Suprapubic skin (tissue), 4 donors: ENCODE data around the gene SMG6. TPM values are rescaled to one million over a fixed set of nuclear protein-coding genes. Genes with fewer than 3 reads are reported as not detected.

Experiments used
- DNase-seq, 2 donors: peaks; one replicate each; pipeline ENCODE4 v3.0.0-alpha.2; 2019; ENCODE audit warnings: low spot score in 2 of 2
- H3K27ac ChIP-seq: fragments of 200-600 bp; sonication (generic); one replicate; pipeline ENCODE4 v1.5.1; 2019
- H3K27me3 ChIP-seq: fragments of 200-600 bp; sonication (generic); one replicate; pipeline ENCODE4 v1.5.1; 2019
- H3K36me3 ChIP-seq: fragments of 200-600 bp; sonication (generic); one replicate; pipeline ENCODE4 v1.5.1; 2019
- H3K4me1 ChIP-seq: fragments of 200-600 bp; sonication (generic); one replicate; pipeline ENCODE4 v1.5.1; 2019
- H3K4me3 ChIP-seq: fragments of 200-600 bp; sonication (generic); one replicate; pipeline ENCODE4 v1.5.1; 2019; ENCODE audit warnings: mild to moderate bottlenecking
- H3K9me3 ChIP-seq: fragments of 200-600 bp; sonication (generic); one replicate; pipeline ENCODE4 v1.5.1; 2019
- CTCF ChIP-seq, 2 donors: fragments of 200-600 bp in 1 of 2; fragments of 450-650 bp in 1 of 2; sonication (generic) in 1 of 2; IDR thresholded peaks; one replicate each; pipeline ENCODE4 v1.5.1; 2016 to 2019; ENCODE audit warnings: antibody characterized with exemption in 2 of 2, mild to moderate bottlenecking in 1 of 2, moderate library complexity in 1 of 2
- EP300 ChIP-seq: sonication (generic); formaldehyde crosslinking; IDR thresholded peaks from one replicate; pipeline ENCODE4 v1.6.1; 2017; ENCODE audit warnings: antibody characterized with exemption
- POLR2A ChIP-seq, 2 donors: fragments of 450-650 bp; IDR thresholded peaks; one replicate each; pipeline ENCODE4 v1.6.1; 2017; ENCODE audit warnings: antibody characterized with exemption in 2 of 2, mild to moderate bottlenecking in 2 of 2, moderate library complexity in 2 of 2
- POLR2AphosphoS5 ChIP-seq, 3 donors: sonication (generic); formaldehyde crosslinking; IDR thresholded peaks; one replicate each; pipeline ENCODE4 v1.6.1; 2017; ENCODE audit warnings: antibody characterized with exemption in 3 of 3
- WGBS: methylation state at CpG from one replicate; pipeline ENCODE4 v1.1.5; 2018; 5-methylcytosine and 5-hydroxymethylcytosine counted together
- total RNA-seq, 4 donors: library from RNA; depleted of rRNA; stranded (reverse); fragments of >200 nt; gene quantifications; one replicate each; pipeline ENCODE4 v1.1.0, GENCODE V29; 2016

Gene SMG6
- total RNA-seq, 4 donors from 2014 or later = 29.6 to 58.6 (median 45.5) TPM

DNA sequence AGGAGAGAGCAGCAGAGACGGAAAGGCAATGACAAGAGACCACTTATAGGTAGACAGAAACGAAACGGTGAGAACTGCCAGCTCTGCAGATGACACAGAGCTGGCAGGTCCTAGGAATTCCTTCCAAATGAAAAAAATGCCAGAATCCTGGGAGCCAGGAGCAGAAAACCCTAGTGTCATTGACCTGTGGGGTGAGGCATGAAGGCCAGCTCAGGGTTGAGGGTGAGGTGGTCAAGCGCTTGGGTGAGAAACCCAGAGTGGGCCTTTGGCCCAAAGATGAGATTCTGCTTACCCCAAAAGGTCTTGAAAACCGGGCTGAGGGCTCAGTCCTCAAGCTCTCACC, 239.5 kb downstream of the SMG6 start:
- WGBS = 62% methylated on average over 5 of the region's 5 CpGs
- Histone ChIP-seq H3K27ac (peak overlapping the region; percentile 57), H3K4me3 (no peak overlapping the region), H3K9me3 (no peaks in the 10 kb centered on the region), H3K27me3 (no peaks in the 10 kb centered on the region), H3K36me3 (peaks cover 35% of the 10 kb centered on the region), H3K4me1 (peaks cover 72% of the 10 kb centered on the region)
- DNase-seq = no peak
- no peak for TF ChIP-seq EP300
- no peak for TF ChIP-seq POLR2AphosphoS5 (IDR thresholded peaks at IDR 0.05)

GRCh38 chr17:2063261-2064146, 240.1 kb downstream of the SMG6 start:
- 71% methylated on average over 16 of the region's 16 CpGs for WGBS

GRCh38 chr17:2062571-2063183, 240.9 kb downstream of the SMG6 start:
- H3K27me3 ChIP-seq = no peaks in the 10 kb centered on the region
- peak in 1 of 2 donors; percentile 75 for DNase-seq
- no peak overlapping the region for H3K4me3 ChIP-seq
- H3K9me3 ChIP-seq = no peaks in the 10 kb centered on the region
- peaks cover 35% of the 10 kb centered on the region for H3K36me3 ChIP-seq
- peak overlapping the region; percentile 57 for H3K27ac ChIP-seq
- WGBS = 59% methylated on average over 11 of the region's 11 CpGs
- peaks cover 74% of the 10 kb centered on the region for H3K4me1 ChIP-seq
- no peak for TF ChIP-seq POLR2AphosphoS5 (IDR thresholded peaks at IDR 0.05)
- TF ChIP-seq POLR2A (IDR thresholded peaks at IDR 0.05) = no peak
- no peak for TF ChIP-seq EP300
- no peak for TF ChIP-seq CTCF (IDR thresholded peaks at IDR 0.05)

More at GRCh38 chr17:2063261-2064146, 240.1 kb downstream of the SMG6 start:
- TF ChIP-seq POLR2A (IDR thresholded peaks at IDR 0.05) = no peak
- no peak for TF ChIP-seq EP300
- no peak for TF ChIP-seq CTCF (IDR thresholded peaks at IDR 0.05)
- no peak for TF ChIP-seq POLR2AphosphoS5 (IDR thresholded peaks at IDR 0.05)
- H3K27me3 ChIP-seq = no peaks in the 10 kb centered on the region
- no peak overlapping the region for H3K4me3 ChIP-seq
- H3K27ac ChIP-seq = peak overlapping the region; percentile 57
- peak in 1 of 2 donors; percentile 61 for DNase-seq
- peaks cover 74% of the 10 kb centered on the region for H3K4me1 ChIP-seq
- H3K36me3 ChIP-seq = peaks cover 34% of the 10 kb centered on the region
- H3K9me3 ChIP-seq = no peaks in the 10 kb centered on the region

GRCh38 chr17:2061441-2061958, 242.1 kb downstream of the SMG6 start:
- no peak for TF ChIP-seq POLR2AphosphoS5 (IDR thresholded peaks at IDR 0.05)
- TF ChIP-seq CTCF (IDR thresholded peaks at IDR 0.05) = no peak
- no peak for TF ChIP-seq EP300
- Histone ChIP-seq H3K36me3 (peaks cover 35% of the 10 kb centered on the region), H3K27me3 (peaks cover 2% of the 10 kb centered on the region), H3K9me3 (no peaks in the 10 kb centered on the region), H3K4me3 (no peak overlapping the region), H3K27ac (peak overlapping the region; percentile 39), H3K4me1 (peaks cover 76% of the 10 kb centered on the region)
- WGBS = 78% methylated on average over 12 of the region's 17 CpGs
- DNase-seq = no peak

- Histone ChIP-seq H3K27ac (peak overlapping the region; percentile 39), H3K36me3 (peaks cover 35% of the 10 kb centered on the region), H3K4me3 (no peak overlapping the region), H3K9me3 (no peaks in the 10 kb centered on the region), H3K27me3 (peaks cover 2% of the 10 kb centered on the region), H3K4me1 (peaks cover 77% of the 10 kb centered on the region)
- TF ChIP-seq POLR2AphosphoS5 (IDR thresholded peaks at IDR 0.05) (no peak), EP300 (no peak), POLR2A (IDR thresholded peaks at IDR 0.05) (no peak), CTCF (IDR thresholded peaks at IDR 0.05) (no peak)
- 59% methylated on average over 11 of the region's 21 CpGs for WGBS
- DNase-seq = peak in 1 of 2 donors; percentile 70
These were observed 242.7 kb downstream of the SMG6 start for GRCh38 chr17:2060681-2061440.
